NCI-H460 (cell line): Measurements from ENCODE around the gene SNAPC2. TPM values are rescaled to one million over a fixed set of nuclear protein-coding genes. Genes with fewer than 3 reads are reported as not detected.
"Not testable (repeated sequence)": the region's sequence is repeated elsewhere in the genome, so short reads cannot be mapped to it uniquely, and the experiment has no call there.

Source experiments
- DNase-seq: peaks from one replicate; pipeline ENCODE4 v3.0.0-alpha.2; 2016; ENCODE audit warnings: low read depth; ENCODE audit errors: extremely low read depth
- total RNA-seq: library from RNA; depleted of rRNA; stranded (reverse); fragments of >200 nt; shearing (Covaris generic); gene quantifications from 2 replicates; pipeline ENCODE4 v1.2.3, GENCODE V29; 2014

Gene SNAPC2
- total RNA-seq, 1 experiment from 2014 or later: 21.3 TPM

GRCh38 chr19:7918615-7919421, 1.3 kb upstream of the SNAPC2 start:
- DNase-seq: no peak

- DNase-seq: peak; percentile 92
These were observed 572 bp downstream of the SNAPC2 start for GRCh38 chr19:7920519-7921301.

GRCh38 chr19:7921302-7921966, 1.3 kb downstream of the SNAPC2 start:
- DNase-seq: no peak

GRCh38 chr19:7921967-7922835, 2.1 kb downstream of the SNAPC2 start:
- no peak for DNase-seq

GRCh38 chr19:7922836-7923195, 2.7 kb downstream of the SNAPC2 start:
- no peak for DNase-seq

- DNase-seq: no peak
These were observed 3.4 kb downstream of the SNAPC2 start for GRCh38 chr19:7923295-7924191.

- DNase-seq: no peak
These were observed 4.1 kb downstream of the SNAPC2 start for GRCh38 chr19:7924241-7924640.

GRCh38 chr19:7924651-7925170, 4.6 kb downstream of the SNAPC2 start:
- no peak for DNase-seq

GRCh38 chr19:7925171-7925851, 5.2 kb downstream of the SNAPC2 start:
- DNase-seq: peak; percentile 63

GRCh38 chr19:7926021-7926726, 6.0 kb downstream of the SNAPC2 start, which contains the start of gene CTXN1:
CTXN1 (minus strand) TSS chr19:7926135; CDS start chr19:7925538, 597 bp downstream.
- no peak for DNase-seq

GRCh38 chr19:7926727-7927604, 6.8 kb downstream of the SNAPC2 start:
- no peak for DNase-seq

- no peak for DNase-seq
These were observed 7.6 kb downstream of the SNAPC2 start for GRCh38 chr19:7927605-7928333.

- no peak for DNase-seq
These were observed 8.2 kb downstream of the SNAPC2 start for GRCh38 chr19:7928334-7928706.

GRCh38 chr19:7928741-7929701, 8.9 kb downstream of the SNAPC2 start:
- DNase-seq: no peak

GRCh38 chr19:7930030-7930429, 9.9 kb downstream of the SNAPC2 start:
- not testable (repeated sequence) for DNase-seq
